HEK293T (cell line): ENCODE data around the gene XIRP1.
"Not testable (repeated sequence)": the region's sequence is repeated elsewhere in the genome, so short reads cannot be mapped to it uniquely, and the experiment has no call there.

Experiments
- ELF4 ChIP-seq: fragments of 450-650 bp; IDR thresholded peaks from 2 replicates; pipeline ENCODE4 v1.6.1; 2017; ENCODE audit warnings: antibody characterized with exemption
- HDGF ChIP-seq: fragments of 450-650 bp; IDR thresholded peaks from 2 replicates; pipeline ENCODE4 v1.6.1; 2017; ENCODE audit warnings: antibody characterized with exemption, borderline replicate concordance
- SP1 ChIP-seq: fragments of 450-650 bp; IDR thresholded peaks from 2 replicates; pipeline ENCODE4 v1.6.1; 2017

- TF ChIP-seq ELF4, SP1, HDGF: not testable (repeated sequence)
Measured at GRCh38 chr3:39227596-39227995, 35.2 kb upstream of the XIRP1 start.
